ENCODE results near the gene POC1A.
"Not testable (repeated sequence)": the region's sequence is repeated elsewhere in the genome, so short reads cannot be mapped to it uniquely, and the experiment has no call there.

The POC1A gene

GRCh38 chr3:52041118-52041731 is 113.0 kb downstream of the POC1A start:
- DNase-seq = no peak

GRCh38 chr3:52040600-52040999 is 113.6 kb downstream of the POC1A start:
- DNase-seq = no peak

- no peak for DNase-seq
These were observed 114.4 kb downstream of the POC1A start for GRCh38 chr3:52039846-52040245.

- DNase-seq = no peak
These were observed 114.8 kb downstream of the POC1A start for GRCh38 chr3:52039426-52039825.

GRCh38 chr3:52038227-52038626 is 116.0 kb downstream of the POC1A start:
- DNase-seq = no peak

GRCh38 chr3:52037291-52037690 is 116.9 kb downstream of the POC1A start:
- no peak for DNase-seq

- DNase-seq = no peak
These were observed 117.4 kb downstream of the POC1A start for GRCh38 chr3:52036829-52037228.

GRCh38 chr3:52036222-52036694 is 118.0 kb downstream of the POC1A start:
- no peak for DNase-seq

- no peak for DNase-seq
These were observed 119.6 kb downstream of the POC1A start for GRCh38 chr3:52034651-52035050.

GRCh38 chr3:52034212-52034611 is 120.0 kb downstream of the POC1A start:
- DNase-seq = no peak

- DNase-seq = not testable (repeated sequence)
These were observed 120.5 kb downstream of the POC1A start for GRCh38 chr3:52033748-52034147.

- DNase-seq = no peak
These were observed 121.4 kb downstream of the POC1A start for GRCh38 chr3:52032702-52033408.

GRCh38 chr3:52031896-52032295 is 122.3 kb downstream of the POC1A start:
- DNase-seq = no peak

GRCh38 chr3:52030714-52031310 is 123.4 kb downstream of the POC1A start:
- no peak for DNase-seq

GRCh38 chr3:52029535-52029934 is 124.7 kb downstream of the POC1A start:
- no peak for DNase-seq

GRCh38 chr3:52029053-52029452 is 125.2 kb downstream of the POC1A start:
- DNase-seq = no peak

GRCh38 chr3:52028572-52028971 is 125.7 kb downstream of the POC1A start:
- no peak for DNase-seq

- no peak for DNase-seq
These were observed 128.2 kb downstream of the POC1A start for GRCh38 chr3:52026041-52026440.

GRCh38 chr3:52025453-52025852 is 128.8 kb downstream of the POC1A start:
- no peak for DNase-seq

Measured in activated CD8-positive, alpha-beta memory T cell treated with anti-CD3 and anti-CD28 coated beads, Interleukin-2, amount 50 U/mL, for 4 hours (primary cell).